HCT116 (cell line): Measurements from ENCODE around the gene CSRP1. TPM values are rescaled to one million over a fixed set of nuclear protein-coding genes. Genes with fewer than 3 reads are reported as not detected.
"Not testable (repeated sequence)": the region's sequence is repeated elsewhere in the genome, so short reads cannot be mapped to it uniquely, and the experiment has no call there.

Source experiments
- ATAC-seq: fragments of 200-7000 bp; cut with Tn5 transposase; 2 replicates; pipeline ENCODE4 v1.9.1; 2020; ENCODE audit warnings: mild to moderate bottlenecking, moderate library complexity
- BruUV-seq: library from RNA; stranded (reverse); fragments of 400-500 nt; replicated peaks from 2 replicates; lab custom pipeline; 2021; lab: Mats Ljungman, UMichigan
- CTCF ChIA-PET: fragments of 300-600 bp; sonication (Branson Sonifier 250); formaldehyde crosslinking; loops from one replicate; lab custom pipeline; 2021; ENCODE audit warnings: antibody characterized with exemption; lab: Charles Lee
- POLR2A ChIA-PET: fragments of 300-600, 350-600 bp; sonication (Branson Sonifier 250); formaldehyde crosslinking; loops from one replicate; lab custom pipeline; 2021; ENCODE audit warnings: antibody characterized with exemption; lab: Charles Lee
- RAD21 ChIA-PET, 2 experiments: fragments of 300-600 bp; sonication (Branson Sonifier 250); formaldehyde crosslinking; loops; one replicate each; lab custom pipeline; 2023; ENCODE audit warnings: low total read pairs in 2 of 2; ENCODE audit not compliant: uncharacterized antibody in 2 of 2, unreplicated experiment in 2 of 2, low non-redundant PET in 1 of 2; lab: Charles Lee
- DNase-seq: peaks from one replicate; pipeline ENCODE4 v3.0.0-alpha.2; 2010; ENCODE audit warnings: low read depth, low spot score
- H2AFZ ChIP-seq: fragments of 200-600 bp; shearing (Covaris generic), sonication (generic); 2 replicates; pipeline ENCODE4 v1.6.1; 2017; ENCODE audit warnings: low read depth, mixed run types, mixed read lengths, antibody characterized with exemption, low read length; ENCODE audit not compliant: poor library complexity, severe bottlenecking
- H3K27ac ChIP-seq: 2 replicates; pipeline ENCODE4 v1.5.1; 2012; ENCODE audit warnings: low read depth, low read length
- H3K27me3 ChIP-seq: fragments of 200-600 bp; sonication (generic); 2 replicates; pipeline ENCODE4 v1.6.1; 2016; ENCODE audit warnings: mixed run types, low read length, mixed read lengths; ENCODE audit not compliant: insufficient read depth
- H3K36me3 ChIP-seq, 2 experiments: fragments of 200-500 bp in 1 of 2; fragments of 200-600 bp in 1 of 2; sonication (Bioruptor generic) in 1 of 2; sonication (generic) in 1 of 2; 2 replicates each; pipeline versions ENCODE4 v1.5.1 to v1.6.1; 2014 to 2016; ENCODE audit warnings: low read length in 2 of 2, inconsistent platforms in 1 of 2, mixed read lengths in 1 of 2, mixed run types in 1 of 2; ENCODE audit not compliant: insufficient read depth in 2 of 2, control insufficient read depth in 1 of 2
- H3K4me1 ChIP-seq, 2 experiments: fragments of 200-600 bp in 1 of 2; sonication (generic) in 1 of 2; 2 replicates each; pipeline versions ENCODE4 v1.5.1 to v1.6.1; 2012 to 2017; ENCODE audit warnings: low read length in 2 of 2, inconsistent platforms in 1 of 2, mild to moderate bottlenecking in 1 of 2, mixed read lengths in 1 of 2, mixed run types in 1 of 2, moderate library complexity in 1 of 2; ENCODE audit not compliant: insufficient read depth in 2 of 2, control insufficient read depth in 1 of 2
- H3K4me2 ChIP-seq: fragments of 200-600 bp; sonication (generic); 2 replicates; pipeline ENCODE4 v1.6.1; 2017; ENCODE audit warnings: mixed run types, low read length, mixed read lengths
- H3K4me3 ChIP-seq, 2 experiments: fragments of 200-600 bp in 1 of 2; sonication (generic) in 1 of 2; replicated peaks in 1 of 2; 2 replicates each; pipeline ENCODE4 v1.5.1; 2011 to 2016; ENCODE audit warnings: low read length in 2 of 2, control low read depth in 1 of 2, low read depth in 1 of 2, mild to moderate bottlenecking in 1 of 2, mixed read lengths in 1 of 2, mixed run types in 1 of 2
- H3K79me2 ChIP-seq: fragments of 200-600 bp; sonication (generic); 2 replicates; pipeline ENCODE4 v1.6.1; 2017; ENCODE audit warnings: mild to moderate bottlenecking, mixed run types, low read length, moderate library complexity, mixed read lengths; ENCODE audit not compliant: insufficient read depth
- H3K9ac ChIP-seq: fragments of 200-600 bp; sonication (generic); 2 replicates; pipeline ENCODE4 v1.6.1; 2016; ENCODE audit warnings: low read length, mixed read lengths
- H3K9me2 ChIP-seq: fragments of 200-600 bp; sonication (generic), shearing (Covaris generic); 2 replicates; pipeline ENCODE4 v1.6.1; 2017; ENCODE audit warnings: mixed run types, mild to moderate bottlenecking, moderate library complexity; ENCODE audit not compliant: insufficient read depth
- H3K9me3 ChIP-seq, 2 experiments: fragments of 200-500 bp in 1 of 2; fragments of 200-600 bp in 1 of 2; sonication (Bioruptor generic) in 1 of 2; sonication (generic) in 1 of 2; 2 replicates each; pipeline ENCODE4 v1.6.1; 2014 to 2017; ENCODE audit warnings: low read length in 2 of 2, mixed read lengths in 2 of 2, inconsistent platforms in 1 of 2, low read depth in 1 of 2, mild to moderate bottlenecking in 1 of 2, mixed run types in 1 of 2, moderate library complexity in 1 of 2; ENCODE audit not compliant: control insufficient read depth in 1 of 2, insufficient read depth in 1 of 2
- H4K20me1 ChIP-seq: fragments of 200-600 bp; sonication (generic), shearing (Covaris generic); 2 replicates; pipeline ENCODE4 v1.6.1; 2017; ENCODE audit warnings: mixed run types, mild to moderate bottlenecking, moderate library complexity; ENCODE audit not compliant: insufficient read depth
- CBX3 ChIP-seq: IDR thresholded peaks from 2 replicates; pipeline ENCODE4 v1.6.1; 2012; ENCODE audit warnings: low read depth
- CEBPB ChIP-seq: IDR thresholded peaks from 2 replicates; pipeline ENCODE4 v1.6.1; 2012; ENCODE audit warnings: low read depth
- ELF1 ChIP-seq: IDR thresholded peaks from 2 replicates; pipeline ENCODE4 v1.6.1; 2012; ENCODE audit warnings: low read depth, borderline replicate concordance
- EZH2phosphoT487 ChIP-seq: fragments of 200-600 bp; IDR thresholded peaks from 2 replicates; pipeline ENCODE4 v1.6.1; 2018; ENCODE audit warnings: antibody characterized with exemption, borderline replicate concordance
- FOSL1 ChIP-seq: IDR thresholded peaks from 2 replicates; pipeline ENCODE4 v1.6.1; 2012; ENCODE audit warnings: low read depth
- POLR2A ChIP-seq: IDR thresholded peaks from 2 replicates; pipeline ENCODE4 v1.7.0; 2011; ENCODE audit warnings: borderline replicate concordance; ENCODE audit not compliant: insufficient read depth, insufficient read length; ENCODE audit errors: extremely low read depth
- POLR2AphosphoS5 ChIP-seq: IDR thresholded peaks from 2 replicates; pipeline ENCODE4 v1.6.1; 2011; ENCODE audit warnings: mild to moderate bottlenecking, low read depth, low read length, moderate library complexity
- SIN3A ChIP-seq: IDR thresholded peaks from 2 replicates; pipeline ENCODE4 v1.6.1; 2012; ENCODE audit warnings: low read depth
- SP1 ChIP-seq: IDR thresholded peaks from 2 replicates; pipeline ENCODE4 v1.6.1; 2012; ENCODE audit warnings: low read depth
- SRF ChIP-seq: IDR thresholded peaks from 2 replicates; pipeline ENCODE4 v1.6.1; 2012; ENCODE audit warnings: low read depth
- TCF7L2 ChIP-seq: IDR thresholded peaks from 2 replicates; pipeline ENCODE4 v1.7.0; 2011; ENCODE audit warnings: borderline replicate concordance, inconsistent platforms; ENCODE audit not compliant: insufficient read depth, insufficient read length; ENCODE audit errors: extremely low read depth
- YY1 ChIP-seq: IDR thresholded peaks from 2 replicates; pipeline ENCODE4 v1.6.1; 2011; ENCODE audit warnings: low read length, low read depth, moderate library complexity, mild to moderate bottlenecking; ENCODE audit not compliant: insufficient replicate concordance; ENCODE audit errors: extremely low read depth
- intact Hi-C: fragments of 100-400 bp; cut with micrococcal nuclease; formaldehyde crosslinking; loops from 2 replicates; pipeline ENCODE4 v1.10.0; 2022
- total RNA-seq: library from RNA; stranded (reverse); gene quantifications from one replicate; pipeline ENCODE4 v1.2.1, GENCODE V29; 2021; ENCODE audit not compliant: unreplicated experiment
- TF ChIP-seq, protein P1 (sequence below): IDR thresholded peaks from 2 replicates; pipeline ENCODE4 v1.6.1; 2011; ENCODE audit warnings: mild to moderate bottlenecking, low read length, moderate library complexity; ENCODE audit not compliant: insufficient replicate concordance; ENCODE audit errors: extremely low read depth
- TF ChIP-seq, protein P2 (sequence below): IDR thresholded peaks from 2 replicates; pipeline ENCODE4 v1.6.1; 2012
- TF ChIP-seq, protein P3 (sequence below): IDR thresholded peaks from 2 replicates; pipeline ENCODE4 v1.6.1; 2012; ENCODE audit warnings: low read depth
- TF ChIP-seq, protein P4 (sequence below): IDR thresholded peaks from 2 replicates; pipeline ENCODE4 v1.6.1; 2012

CSRP1 gene
- total RNA-seq, 1 experiment from 2014 or later = 51.7 TPM

DNA sequence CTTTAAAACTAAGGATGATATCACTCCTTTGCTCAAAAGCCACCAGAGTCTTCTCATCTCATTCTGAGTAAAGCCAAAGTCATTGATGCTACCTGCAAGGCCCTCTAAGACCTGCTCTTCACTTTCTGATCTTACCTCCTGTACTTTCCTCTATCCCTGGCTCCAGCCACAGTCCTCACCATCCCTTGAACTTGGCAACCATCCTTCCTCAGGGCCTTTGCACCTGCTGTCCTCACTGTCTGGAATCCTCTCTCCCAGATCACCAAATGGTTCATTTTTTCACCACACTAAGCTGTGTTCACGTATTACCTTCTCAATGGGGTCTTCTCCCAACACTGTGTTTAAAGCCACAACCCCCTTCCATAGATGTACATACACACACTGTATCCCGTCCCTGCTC, 33.6 kb downstream of the CSRP1 start:
- CTCF ChIA-PET = interaction anchor here (1.1 kb wide), 1 partner anchor 9 kb away, joined by 3 read pairs; no protein-coding TSS in a partner anchor
- peaks cover 3% of the 10 kb centered on the region for H3K79me2 ChIP-seq
- TF ChIP-seq SRF = no peak
- no peak for TF ChIP-seq YY1
- no peak for TF ChIP-seq SP1
- no peak for TF ChIP-seq TCF7L2
- TF ChIP-seq, protein P1, sequence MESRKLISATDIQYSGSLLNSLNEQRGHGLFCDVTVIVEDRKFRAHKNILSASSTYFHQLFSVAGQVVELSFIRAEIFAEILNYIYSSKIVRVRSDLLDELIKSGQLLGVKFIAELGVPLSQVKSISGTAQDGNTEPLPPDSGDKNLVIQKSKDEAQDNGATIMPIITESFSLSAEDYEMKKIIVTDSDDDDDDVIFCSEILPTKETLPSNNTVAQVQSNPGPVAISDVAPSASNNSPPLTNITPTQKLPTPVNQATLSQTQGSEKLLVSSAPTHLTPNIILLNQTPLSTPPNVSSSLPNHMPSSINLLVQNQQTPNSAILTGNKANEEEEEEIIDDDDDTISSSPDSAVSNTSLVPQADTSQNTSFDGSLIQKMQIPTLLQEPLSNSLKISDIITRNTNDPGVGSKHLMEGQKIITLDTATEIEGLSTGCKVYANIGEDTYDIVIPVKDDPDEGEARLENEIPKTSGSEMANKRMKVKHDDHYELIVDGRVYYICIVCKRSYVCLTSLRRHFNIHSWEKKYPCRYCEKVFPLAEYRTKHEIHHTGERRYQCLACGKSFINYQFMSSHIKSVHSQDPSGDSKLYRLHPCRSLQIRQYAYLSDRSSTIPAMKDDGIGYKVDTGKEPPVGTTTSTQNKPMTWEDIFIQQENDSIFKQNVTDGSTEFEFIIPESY = no peak
- TF ChIP-seq, protein P2, sequence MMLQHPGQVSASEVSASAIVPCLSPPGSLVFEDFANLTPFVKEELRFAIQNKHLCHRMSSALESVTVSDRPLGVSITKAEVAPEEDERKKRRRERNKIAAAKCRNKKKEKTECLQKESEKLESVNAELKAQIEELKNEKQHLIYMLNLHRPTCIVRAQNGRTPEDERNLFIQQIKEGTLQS = no peak
- no peak for TF ChIP-seq FOSL1
- TF ChIP-seq, protein P3, sequence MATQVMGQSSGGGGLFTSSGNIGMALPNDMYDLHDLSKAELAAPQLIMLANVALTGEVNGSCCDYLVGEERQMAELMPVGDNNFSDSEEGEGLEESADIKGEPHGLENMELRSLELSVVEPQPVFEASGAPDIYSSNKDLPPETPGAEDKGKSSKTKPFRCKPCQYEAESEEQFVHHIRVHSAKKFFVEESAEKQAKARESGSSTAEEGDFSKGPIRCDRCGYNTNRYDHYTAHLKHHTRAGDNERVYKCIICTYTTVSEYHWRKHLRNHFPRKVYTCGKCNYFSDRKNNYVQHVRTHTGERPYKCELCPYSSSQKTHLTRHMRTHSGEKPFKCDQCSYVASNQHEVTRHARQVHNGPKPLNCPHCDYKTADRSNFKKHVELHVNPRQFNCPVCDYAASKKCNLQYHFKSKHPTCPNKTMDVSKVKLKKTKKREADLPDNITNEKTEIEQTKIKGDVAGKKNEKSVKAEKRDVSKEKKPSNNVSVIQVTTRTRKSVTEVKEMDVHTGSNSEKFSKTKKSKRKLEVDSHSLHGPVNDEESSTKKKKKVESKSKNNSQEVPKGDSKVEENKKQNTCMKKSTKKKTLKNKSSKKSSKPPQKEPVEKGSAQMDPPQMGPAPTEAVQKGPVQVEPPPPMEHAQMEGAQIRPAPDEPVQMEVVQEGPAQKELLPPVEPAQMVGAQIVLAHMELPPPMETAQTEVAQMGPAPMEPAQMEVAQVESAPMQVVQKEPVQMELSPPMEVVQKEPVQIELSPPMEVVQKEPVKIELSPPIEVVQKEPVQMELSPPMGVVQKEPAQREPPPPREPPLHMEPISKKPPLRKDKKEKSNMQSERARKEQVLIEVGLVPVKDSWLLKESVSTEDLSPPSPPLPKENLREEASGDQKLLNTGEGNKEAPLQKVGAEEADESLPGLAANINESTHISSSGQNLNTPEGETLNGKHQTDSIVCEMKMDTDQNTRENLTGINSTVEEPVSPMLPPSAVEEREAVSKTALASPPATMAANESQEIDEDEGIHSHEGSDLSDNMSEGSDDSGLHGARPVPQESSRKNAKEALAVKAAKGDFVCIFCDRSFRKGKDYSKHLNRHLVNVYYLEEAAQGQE = no peak
- TF ChIP-seq EZH2phosphoT487 = no peak
- no peak for TF ChIP-seq CEBPB
- no peak for TF ChIP-seq POLR2AphosphoS5
- no peak for TF ChIP-seq SIN3A
- TF ChIP-seq, protein P4, sequence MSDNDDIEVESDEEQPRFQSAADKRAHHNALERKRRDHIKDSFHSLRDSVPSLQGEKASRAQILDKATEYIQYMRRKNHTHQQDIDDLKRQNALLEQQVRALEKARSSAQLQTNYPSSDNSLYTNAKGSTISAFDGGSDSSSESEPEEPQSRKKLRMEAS = no peak
- no peak for TF ChIP-seq CBX3
- no peak for TF ChIP-seq ELF1
- TF ChIP-seq POLR2A = no peak
- TF ChIP-seq, all 23 proteins: peak for 0
- ATAC-seq (no peak), DNase-seq (no peak)
- H3K4me3 ChIP-seq = no peak overlapping the region
- no peaks in the 10 kb centered on the region for H3K36me3 ChIP-seq
- H3K9ac ChIP-seq = no peak overlapping the region
- intact Hi-C loops = no loop called here
- H3K9me2 ChIP-seq = no peaks in the 10 kb centered on the region
- ChIA-PET POLR2A (no interaction called here), RAD21 (no interaction called here)
- H3K9me3 ChIP-seq = no peaks in the 10 kb centered on the region
- no peaks in the 10 kb centered on the region for H3K27me3 ChIP-seq
- peaks cover 9 to 23% of the 10 kb centered on the region in 2 experiments; a peak in 3 of 4 replicates for H3K4me1 ChIP-seq
- no peaks in the 10 kb centered on the region for H4K20me1 ChIP-seq
- no TSS peak for BruUV-seq
- H3K27ac ChIP-seq = no peak overlapping the region
- no peak overlapping the region for H3K4me2 ChIP-seq
- H2AFZ ChIP-seq = no peak overlapping the region

DNA sequence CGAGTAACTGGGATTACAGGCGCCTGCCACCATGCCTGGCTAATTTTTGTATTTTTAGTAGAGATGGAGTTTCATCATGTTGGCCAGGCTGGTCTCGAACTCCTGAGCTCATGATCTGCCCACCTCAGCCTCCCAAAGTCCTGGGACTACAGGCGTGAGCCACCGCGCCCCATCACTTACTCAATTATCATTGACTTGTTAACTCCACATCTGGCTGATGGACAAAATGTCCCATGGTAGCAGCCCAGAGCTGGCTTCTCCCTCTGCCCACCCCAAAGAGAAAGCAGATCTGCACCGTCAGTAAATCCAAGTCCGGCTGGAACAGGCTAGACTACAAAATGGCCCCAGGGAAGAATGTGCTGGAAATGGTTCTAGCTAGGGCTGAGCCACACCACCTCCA, 34.6 kb downstream of the CSRP1 start:
- H3K4me2 ChIP-seq, H3K27me3 ChIP-seq, H3K9me3 ChIP-seq, DNase-seq, H3K27ac ChIP-seq, H3K9me2 ChIP-seq, BruUV-seq, H2AFZ ChIP-seq, H3K36me3 ChIP-seq, intact Hi-C loops, ATAC-seq, H3K4me3 ChIP-seq, H3K9ac ChIP-seq, H4K20me1 ChIP-seq, RAD21 ChIA-PET: not testable (repeated sequence)
- peaks cover 9 to 33% of the 10 kb centered on the region in 2 experiments; a peak in 3 of 4 replicates for H3K4me1 ChIP-seq
- CTCF ChIA-PET = interaction anchor here (1.1 kb wide), 1 partner anchor 10 kb away, joined by 3 read pairs; no protein-coding TSS in a partner anchor
- peaks cover 13% of the 10 kb centered on the region for H3K79me2 ChIP-seq
- POLR2A ChIA-PET = interaction anchor here (1.0 kb wide), 1 partner anchor 41 kb away, joined by 3 read pairs; no protein-coding TSS in a partner anchor
